Neural crest cell (in vitro differentiated cells): Measurements from ENCODE around the gene RAET1E. TPM values are rescaled to one million over a fixed set of nuclear protein-coding genes. Genes with fewer than 3 reads are reported as not detected.
"Not testable (repeated sequence)": the region's sequence is repeated elsewhere in the genome, so short reads cannot be mapped to it uniquely, and the experiment has no call there.

Experiments
- DNase-seq: peaks from one replicate; pipeline ENCODE4 v3.0.0; 2021; ENCODE audit warnings: low read depth, mixed read lengths, low spot score
- H3K27ac Mint-ChIP-seq: one replicate; pipeline ENCODE4 v1.8.0; 2021; ENCODE audit warnings: mild to moderate bottlenecking, mixed read lengths; ENCODE audit not compliant: unreplicated experiment
- H3K27me3 Mint-ChIP-seq: 2 replicates; pipeline ENCODE4 v1.8.0; 2021; ENCODE audit warnings: low read depth, mild to moderate bottlenecking, mixed read lengths
- H3K36me3 Mint-ChIP-seq: 2 replicates; pipeline ENCODE4 v1.8.0; 2021; ENCODE audit warnings: low read depth, mild to moderate bottlenecking, mixed read lengths
- H3K4me1 Mint-ChIP-seq: 2 replicates; pipeline ENCODE4 v1.8.0; 2021; ENCODE audit warnings: mixed read lengths
- H3K4me3 Mint-ChIP-seq: one replicate; pipeline ENCODE4 v1.8.0; 2021; ENCODE audit warnings: mild to moderate bottlenecking, mixed read lengths
- H3K9me3 Mint-ChIP-seq: 2 replicates; pipeline ENCODE4 v1.8.0; 2021; ENCODE audit warnings: mixed read lengths
- CTCF ChIP-seq: fragments of 200-600 bp; sonication (generic); conservative IDR thresholded peaks from 2 replicates; pipeline ENCODE4 v1.5.0; 2021; ENCODE audit warnings: antibody characterized with exemption, mild to moderate bottlenecking
- total RNA-seq: library from RNA; stranded (reverse); gene quantifications from 2 replicates; pipeline ENCODE4 v1.2.1, GENCODE V29; 2021

RAET1E gene
- total RNA-seq, 1 donor from 2014 or later: not detected

GRCh38 chr6:149924933-149925252, 27.0 kb upstream of the RAET1E start:
- Mint-ChIP-seq H3K9me3 (no peaks in the 10 kb centered on the region), H3K36me3 (no peaks in the 10 kb centered on the region), H3K4me3 (peak overlapping the region; percentile 79), H3K4me1 (peaks cover 17% of the 10 kb centered on the region), H3K27me3 (peaks cover 96% of the 10 kb centered on the region), H3K27ac (no peak overlapping the region)
- no peak for DNase-seq
- no peak for TF ChIP-seq CTCF

- peaks cover 91% of the 10 kb centered on the region for H3K27me3 Mint-ChIP-seq
- H3K4me3 Mint-ChIP-seq: peak overlapping the region; percentile 79
- no peak for TF ChIP-seq CTCF
- H3K36me3 Mint-ChIP-seq: no peaks in the 10 kb centered on the region
- no peak overlapping the region for H3K27ac Mint-ChIP-seq
- peaks cover 17% of the 10 kb centered on the region for H3K4me1 Mint-ChIP-seq
- no peaks in the 10 kb centered on the region for H3K9me3 Mint-ChIP-seq
- no peak for DNase-seq
Measured at GRCh38 chr6:149924206-149924932, 26.5 kb upstream of the RAET1E start.

- DNase-seq: no peak
- Mint-ChIP-seq H3K9me3 (no peaks in the 10 kb centered on the region), H3K27ac (no peak overlapping the region), H3K36me3 (no peaks in the 10 kb centered on the region), H3K4me3 (peak overlapping the region; percentile 90), H3K27me3 (peaks cover 91% of the 10 kb centered on the region), H3K4me1 (peaks cover 17% of the 10 kb centered on the region)
- TF ChIP-seq CTCF: no peak
Measured at GRCh38 chr6:149923327-149923986, 25.5 kb upstream of the RAET1E start.

GRCh38 chr6:149922642-149923326, 24.9 kb upstream of the RAET1E start, which contains the start of gene RAET1G:
Gene RAET1G (minus strand): TSS chr6:149923121. CDS start chr6:149923010, 111 bp downstream.
- Mint-ChIP-seq H3K36me3 (no peaks in the 10 kb centered on the region), H3K27ac (no peak within 1 kb of the TSS), H3K4me1 (peaks cover 17% of the 10 kb centered on the region), H3K9me3 (no peaks in the 10 kb centered on the region), H3K4me3 (peak within 1 kb of the TSS; percentile 90), H3K27me3 (peaks cover 87% of the 10 kb centered on the region)
- DNase-seq: peak; percentile 74
- TF ChIP-seq CTCF: no peak

- H3K4me3 Mint-ChIP-seq: peak overlapping the region; percentile 90
- not testable (repeated sequence) for H3K27ac Mint-ChIP-seq, H3K36me3 Mint-ChIP-seq, H3K9me3 Mint-ChIP-seq, DNase-seq
- H3K4me1 Mint-ChIP-seq: peaks cover 17% of the 10 kb centered on the region
- H3K27me3 Mint-ChIP-seq: peaks cover 80% of the 10 kb centered on the region
Measured at GRCh38 chr6:149922091-149922490, 24.2 kb upstream of the RAET1E start.
